GM18502 (cell line): Measurements from ENCODE around the gene MYBPC3.
"Not testable (repeated sequence)": the region's sequence is repeated elsewhere in the genome, so short reads cannot be mapped to it uniquely, and the experiment has no call there.

Source experiments
- ATAC-seq: cut with Tn5 transposase; IDR thresholded peaks from one replicate; pipeline ENCODE4 v1.9.1; 2021; ENCODE audit warnings: mild to moderate bottlenecking; ENCODE audit not compliant: unreplicated experiment, poor library complexity

MYBPC3 gene

DNA sequence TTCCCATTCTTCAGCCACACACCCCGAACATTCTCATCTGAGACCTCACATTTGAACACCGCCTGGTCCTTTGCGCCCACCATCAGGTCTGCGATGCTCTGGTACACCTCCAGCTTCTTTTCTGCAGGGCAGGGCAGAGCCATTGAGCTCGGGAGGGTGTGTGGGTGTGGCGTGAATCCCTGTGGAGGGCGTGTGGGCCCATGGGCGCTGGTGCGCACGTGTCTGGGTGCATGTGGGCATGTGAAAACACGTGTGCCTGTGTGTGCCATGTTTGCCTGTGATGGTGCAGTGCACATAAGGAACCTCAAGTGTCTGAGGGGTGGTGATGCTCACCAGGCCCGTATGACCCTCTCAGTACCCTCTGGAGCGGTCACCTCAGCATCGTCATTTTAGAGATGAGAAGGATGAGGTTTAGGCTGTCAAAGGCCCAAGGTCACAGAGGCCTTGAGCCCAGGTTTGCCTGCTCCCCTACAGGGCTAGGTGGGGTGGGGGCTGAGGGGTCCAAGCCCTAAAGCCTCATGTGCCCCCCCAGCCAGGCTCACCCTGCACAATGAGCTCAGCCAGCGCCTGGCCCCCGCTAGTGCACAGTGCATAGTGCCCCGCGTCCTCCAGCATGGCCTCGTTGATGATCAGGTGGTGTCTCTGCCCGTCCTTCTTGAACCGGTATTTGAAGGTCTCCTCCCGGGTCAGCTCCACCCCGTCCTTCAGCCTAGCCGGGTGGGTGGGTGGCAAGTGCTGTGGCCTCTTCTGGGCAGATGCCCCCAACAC, 10.3 kb downstream of the MYBPC3 start:
- ATAC-seq: no peak

DNA sequence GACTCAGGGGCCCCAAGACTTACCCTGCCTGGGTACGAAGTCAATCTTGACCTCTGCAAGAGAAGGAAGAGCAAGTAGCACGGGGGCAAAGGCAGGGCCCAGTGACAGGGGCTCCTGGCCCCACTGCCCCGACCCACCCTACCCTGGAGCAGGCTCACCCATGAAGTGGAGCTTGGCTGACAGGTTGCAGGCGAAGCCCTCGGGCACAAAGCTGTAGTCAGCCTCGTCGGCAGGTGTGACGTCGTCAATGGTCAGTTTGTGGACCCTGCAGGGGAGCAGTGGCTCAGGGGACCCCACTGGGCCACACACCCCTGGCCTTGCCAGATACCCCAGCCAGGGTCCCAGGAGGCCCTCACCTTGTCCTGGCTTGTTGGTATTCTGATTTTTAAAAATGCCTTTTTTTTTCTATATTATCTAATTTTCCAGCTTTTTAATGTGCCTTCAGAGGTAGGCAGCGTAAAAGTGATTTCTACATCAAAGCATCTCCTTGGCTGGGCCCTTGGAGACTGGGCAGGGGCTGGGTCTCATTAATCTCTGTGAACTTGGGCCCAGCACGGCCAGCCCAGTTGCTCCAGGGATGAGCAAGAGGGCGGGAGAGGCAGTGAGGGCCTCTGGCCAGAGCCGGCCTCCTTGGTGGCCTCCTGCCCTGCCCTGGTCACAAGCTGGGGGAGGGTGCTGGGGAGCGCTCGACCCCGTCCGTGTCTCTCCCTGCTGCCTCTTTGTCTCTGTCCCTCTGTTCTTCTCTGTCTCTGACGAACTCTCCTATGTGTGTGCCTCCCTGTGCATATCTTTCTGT, 11.3 kb downstream of the MYBPC3 start:
- no peak for ATAC-seq

DNA sequence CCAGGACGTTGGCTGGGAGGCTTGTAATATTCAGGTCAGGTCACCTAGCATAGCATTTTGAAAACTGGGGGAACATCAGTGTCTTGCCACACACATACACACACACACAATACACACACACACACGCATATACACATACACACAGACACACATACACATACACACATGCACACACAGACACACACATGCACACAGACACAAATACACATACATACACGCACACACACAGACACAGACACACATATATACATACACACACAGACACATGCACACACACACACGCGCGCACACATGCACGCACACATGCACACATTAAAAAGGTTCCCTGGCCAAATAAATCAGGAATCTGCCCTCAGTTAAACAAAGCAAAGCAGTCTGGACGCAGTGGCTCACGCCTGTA, 12.5 kb downstream of the MYBPC3 start:
- ATAC-seq: no peak

DNA sequence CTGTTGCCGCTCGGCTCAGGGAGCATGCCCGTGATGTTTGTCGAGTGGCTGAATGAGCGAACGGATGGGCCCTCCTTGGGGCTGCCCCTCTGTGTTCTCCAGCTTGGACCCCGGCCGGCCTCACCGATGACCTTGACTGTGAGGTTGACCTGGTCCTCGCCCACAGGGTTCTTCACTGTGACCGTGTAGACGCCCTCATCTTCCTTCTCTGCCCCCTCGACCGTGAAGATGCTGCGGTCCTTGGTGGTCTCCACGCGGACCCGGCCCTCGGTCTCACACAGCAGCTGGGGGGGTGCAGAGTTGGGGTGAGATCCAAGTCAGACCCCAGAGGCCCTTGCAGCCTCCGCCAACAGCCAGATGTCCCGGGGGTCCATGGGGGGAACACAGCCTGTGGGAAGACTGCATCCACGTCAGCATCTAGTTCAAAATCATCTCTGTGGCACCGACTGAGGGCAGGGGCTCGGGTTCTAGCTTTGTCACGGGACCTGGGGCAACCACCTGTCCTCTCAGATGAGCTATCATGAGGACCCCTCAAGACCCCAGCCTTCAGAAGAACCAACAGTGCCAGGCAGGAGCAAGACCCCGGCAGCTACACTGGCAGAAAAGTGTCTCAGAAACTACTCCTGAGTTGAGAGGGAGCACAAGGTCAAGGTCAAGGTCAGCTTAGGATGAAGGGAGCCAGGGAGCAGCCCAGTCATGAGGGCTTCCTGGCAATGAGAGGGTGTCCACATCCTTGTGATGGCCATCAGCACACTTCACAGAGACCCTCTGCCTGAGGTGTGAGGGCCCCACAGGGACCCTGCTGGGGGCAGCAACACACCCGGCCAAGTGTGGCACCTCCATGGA, 13.9 kb downstream of the MYBPC3 start:
- no peak for ATAC-seq

DNA sequence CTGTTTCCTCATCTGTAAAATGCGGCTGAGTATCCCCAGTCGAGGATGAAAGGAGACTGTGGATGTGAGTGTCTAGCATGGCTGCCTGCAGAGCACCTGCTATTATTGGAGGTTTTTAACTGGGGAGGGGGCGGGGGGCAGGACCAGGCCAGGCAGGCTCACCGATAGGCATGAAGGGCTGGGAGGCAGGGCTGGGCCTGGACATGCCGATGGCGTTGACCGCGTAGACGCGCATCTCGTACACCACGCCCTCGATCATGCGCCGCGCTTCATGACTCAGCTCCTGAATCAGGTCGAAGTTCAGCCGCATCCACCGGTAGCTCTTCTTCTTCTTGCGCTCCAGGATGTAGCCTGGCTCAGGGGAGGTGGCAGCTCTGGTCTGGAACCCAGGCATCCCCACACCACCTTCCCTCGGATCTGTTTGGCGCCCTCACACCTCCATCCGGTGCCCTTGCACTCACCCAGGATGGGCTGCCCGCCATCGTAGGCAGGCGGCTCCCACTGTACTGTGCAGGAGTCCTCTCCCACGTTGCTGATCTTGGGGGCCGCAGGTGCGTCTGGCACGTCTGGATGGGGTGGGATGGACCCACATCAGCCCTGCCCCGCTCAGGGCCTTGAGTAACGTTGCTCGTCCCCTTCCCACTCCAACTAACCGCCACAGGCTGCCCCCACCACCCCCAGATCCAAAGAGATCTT, 15.1 kb downstream of the MYBPC3 start:
- ATAC-seq: no peak

DNA sequence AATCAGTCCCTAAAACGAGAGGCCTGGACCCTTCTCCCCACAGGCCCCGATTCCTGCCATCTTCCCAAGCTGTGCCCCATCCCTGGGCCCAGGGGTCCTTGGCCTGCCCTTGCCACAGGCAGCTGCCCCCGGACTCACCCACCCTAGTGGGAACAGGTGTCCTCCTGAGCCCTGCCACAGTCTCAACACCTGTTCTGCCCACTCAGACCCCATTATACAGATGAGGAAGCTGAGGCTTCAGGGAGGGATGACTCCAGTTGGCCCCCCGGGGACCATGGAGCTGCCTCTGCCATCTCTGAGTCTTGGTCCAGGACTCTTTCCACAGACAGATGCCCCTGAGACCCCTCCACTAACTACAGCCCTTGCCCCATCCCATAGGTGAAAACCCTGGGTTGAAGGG, 15.9 kb downstream of the MYBPC3 start:
- ATAC-seq: no peak

DNA sequence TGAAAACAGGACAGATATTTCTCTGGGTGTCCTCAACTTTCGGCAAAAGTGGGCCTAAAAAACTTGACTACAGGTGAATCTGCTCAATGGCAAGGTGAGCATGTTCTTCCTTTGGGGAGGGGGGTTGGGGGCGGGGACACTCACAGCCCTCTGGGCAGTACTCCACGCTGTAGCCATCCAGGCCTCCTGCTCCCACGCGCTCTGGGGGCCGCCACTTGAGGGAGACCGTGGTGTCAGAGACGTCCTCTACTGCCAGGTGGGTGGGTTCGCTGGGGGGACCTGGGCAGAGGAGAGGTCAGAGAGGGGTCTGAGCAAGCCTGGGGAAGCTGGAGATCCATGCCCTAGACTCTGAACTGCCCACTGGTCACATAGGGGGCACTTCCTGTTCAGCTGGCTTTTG, 16.8 kb downstream of the MYBPC3 start:
- ATAC-seq: no peak

DNA sequence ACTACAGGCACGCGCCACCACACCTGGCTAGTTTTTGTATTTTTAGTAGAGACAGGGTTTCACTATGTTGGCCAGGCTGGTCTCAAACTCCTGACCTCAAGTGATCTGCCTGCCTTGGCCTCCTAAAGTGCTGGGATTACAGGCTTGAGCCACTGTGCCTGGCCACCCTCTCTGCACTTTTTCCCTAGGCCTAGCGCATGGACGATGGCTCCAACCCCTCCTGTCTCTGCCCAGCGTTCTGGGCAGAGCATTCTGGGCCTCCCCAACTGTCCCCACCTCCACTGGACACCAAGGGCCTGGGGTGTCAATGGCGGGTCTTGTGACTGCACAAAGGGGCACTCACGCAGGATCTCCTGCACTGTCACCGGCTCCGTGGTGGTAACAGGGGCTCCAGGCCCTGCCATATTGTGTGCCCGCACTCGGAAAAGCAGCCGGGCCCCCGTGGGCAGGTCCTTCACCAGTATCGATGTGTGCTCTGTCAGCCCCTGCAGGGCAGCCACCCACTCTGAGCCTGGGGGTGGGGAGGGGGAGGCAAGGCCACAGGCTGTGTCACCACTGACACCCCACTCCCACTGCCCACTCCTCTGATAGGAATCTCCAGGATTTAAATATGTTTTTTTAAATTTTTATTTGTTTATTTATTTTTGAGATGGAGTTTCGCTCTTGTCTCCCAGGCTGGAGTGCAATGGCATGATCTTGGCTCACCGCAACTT, 17.6 kb downstream of the MYBPC3 start:
- not testable (repeated sequence) for ATAC-seq

DNA sequence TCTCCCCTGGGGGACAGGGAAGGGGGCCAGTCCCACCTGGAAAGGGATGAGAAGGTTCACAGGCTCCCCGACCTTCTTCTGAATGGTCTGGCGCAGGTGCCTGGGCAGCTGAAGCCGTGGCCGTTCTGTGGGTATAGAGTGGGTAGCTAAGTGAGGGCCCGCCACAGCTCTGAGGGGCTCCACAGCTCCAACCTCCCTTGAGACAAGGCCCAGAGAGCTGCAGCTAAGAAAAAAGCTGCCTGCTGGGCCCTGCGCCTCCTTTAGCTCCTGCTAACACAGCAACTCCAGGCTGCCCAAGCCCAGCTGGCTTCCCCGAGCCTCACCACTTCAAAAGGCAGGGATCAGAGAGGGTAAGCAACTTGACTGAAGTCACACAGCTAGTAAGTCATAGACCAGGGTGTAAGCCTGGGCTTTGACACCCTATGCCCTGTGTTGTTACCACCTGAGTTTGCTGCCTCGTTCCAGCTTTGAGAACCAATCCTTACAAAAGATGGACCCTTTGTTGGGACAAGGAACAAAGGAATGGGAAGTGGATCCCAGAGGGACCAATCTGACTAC, 18.5 kb downstream of the MYBPC3 start:
- no peak for ATAC-seq

DNA sequence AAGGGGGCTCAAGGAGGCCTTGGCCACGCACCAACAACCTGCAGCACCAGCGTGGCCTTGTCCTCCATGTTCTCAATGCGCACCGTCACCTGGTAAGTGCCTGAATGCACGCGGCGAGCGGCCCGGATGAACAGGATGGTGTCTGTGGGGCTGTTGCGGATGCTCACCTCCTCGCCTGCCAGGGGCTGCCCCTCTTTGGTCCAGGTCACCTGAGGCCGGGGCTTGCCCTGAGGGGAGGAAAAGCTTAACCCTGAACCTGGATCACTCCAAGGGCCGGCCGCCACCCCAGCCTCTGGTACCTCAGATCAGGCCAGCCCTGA, 19.0 kb downstream of the MYBPC3 start:
- ATAC-seq: no peak

DNA sequence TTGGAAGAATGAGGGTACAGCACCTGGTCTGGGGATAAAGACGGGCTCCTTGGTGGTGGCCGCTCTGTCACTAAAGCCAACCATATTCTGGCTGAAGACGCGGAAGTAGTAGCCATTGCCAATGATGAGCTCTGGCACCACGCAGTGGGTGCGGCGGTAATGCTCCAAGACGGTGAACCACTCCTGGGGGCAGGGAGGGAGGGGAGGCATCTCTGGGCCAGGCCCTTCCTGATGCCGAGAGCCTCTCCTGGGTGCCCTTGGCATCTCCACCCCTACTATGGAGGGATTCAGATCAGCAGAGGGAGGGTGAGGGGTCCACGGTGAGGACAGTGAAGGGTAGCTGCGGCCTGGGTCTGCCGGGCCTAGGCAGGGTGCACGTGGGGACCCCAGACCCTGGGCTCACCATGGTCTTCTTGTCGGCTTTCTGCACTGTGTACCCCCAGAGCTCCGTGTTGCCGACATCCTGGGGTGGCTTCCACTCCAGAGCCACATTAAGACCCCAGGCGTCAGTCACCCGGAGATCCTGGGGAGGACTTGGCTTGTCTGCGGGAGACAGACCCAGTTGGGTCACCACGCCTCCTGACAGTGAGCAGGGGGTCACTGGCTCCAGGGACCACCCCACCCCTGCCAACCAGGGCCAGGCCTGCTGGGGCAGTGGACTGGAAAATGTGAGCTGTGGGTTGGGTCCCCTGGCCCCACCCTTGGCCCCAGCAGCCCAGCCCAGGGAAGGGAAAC, 19.5 kb downstream of the MYBPC3 start:
- ATAC-seq: no peak

DNA sequence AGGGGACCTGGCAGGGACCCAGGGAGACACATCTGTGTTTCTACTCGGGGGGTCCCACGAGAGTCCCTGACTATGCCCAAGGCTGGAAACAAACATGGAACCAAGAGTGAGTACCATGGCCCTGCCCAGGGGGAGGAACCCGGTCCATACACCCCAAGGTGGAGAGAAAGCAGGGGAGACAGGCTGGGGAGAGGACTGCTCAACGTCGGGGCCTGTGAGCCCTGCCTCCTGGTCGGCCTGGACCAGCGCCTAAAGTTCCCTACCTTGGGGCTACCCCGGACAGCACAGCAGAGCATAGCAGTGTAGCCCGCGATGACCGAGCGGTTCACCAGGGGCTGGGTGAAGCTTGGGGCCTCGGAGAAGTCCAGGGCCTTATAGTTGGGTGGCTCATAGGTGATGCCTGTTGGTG, 20.2 kb downstream of the MYBPC3 start:
- no peak for ATAC-seq

DNA sequence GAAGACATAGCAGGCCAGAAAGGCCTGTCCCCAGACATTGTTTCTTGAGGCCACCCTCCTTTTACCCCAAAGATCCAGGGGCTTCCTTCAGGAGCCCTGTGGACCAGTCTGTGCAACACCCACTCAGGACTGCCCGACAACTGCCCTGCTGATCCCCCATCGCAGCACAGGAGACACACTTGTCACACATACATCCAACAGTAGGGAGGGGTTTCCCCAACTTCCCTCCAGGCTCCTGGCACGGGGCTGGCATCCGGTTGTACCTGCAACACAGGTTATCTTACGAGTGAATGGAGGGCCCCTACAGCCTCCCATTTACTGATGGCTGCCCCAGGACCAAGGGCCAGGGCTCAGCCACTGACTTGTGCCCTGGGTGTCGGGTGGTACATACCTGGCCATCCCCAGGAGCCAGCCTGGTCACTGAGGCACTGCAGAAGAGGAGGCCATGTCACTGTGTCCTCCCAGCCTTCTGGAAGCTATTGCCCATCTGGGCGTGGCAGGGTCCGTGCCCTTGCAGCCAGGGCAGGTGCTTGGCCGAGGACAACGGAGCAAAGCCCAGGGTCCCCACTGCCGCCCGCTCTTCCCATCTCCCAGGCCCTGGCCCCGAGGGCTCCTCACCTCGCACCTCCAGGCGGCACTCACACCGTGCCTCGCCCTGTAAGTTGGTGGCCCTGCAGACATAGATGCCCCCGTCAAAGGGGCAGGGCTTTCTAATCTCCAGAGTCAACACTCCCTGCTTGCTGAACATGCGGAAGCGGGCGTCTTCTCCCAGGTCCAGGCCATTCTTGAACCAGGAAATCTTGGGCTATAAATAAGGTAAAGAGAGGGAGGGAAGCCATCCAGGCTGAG, 20.8 kb downstream of the MYBPC3 start:
- ATAC-seq: no peak

DNA sequence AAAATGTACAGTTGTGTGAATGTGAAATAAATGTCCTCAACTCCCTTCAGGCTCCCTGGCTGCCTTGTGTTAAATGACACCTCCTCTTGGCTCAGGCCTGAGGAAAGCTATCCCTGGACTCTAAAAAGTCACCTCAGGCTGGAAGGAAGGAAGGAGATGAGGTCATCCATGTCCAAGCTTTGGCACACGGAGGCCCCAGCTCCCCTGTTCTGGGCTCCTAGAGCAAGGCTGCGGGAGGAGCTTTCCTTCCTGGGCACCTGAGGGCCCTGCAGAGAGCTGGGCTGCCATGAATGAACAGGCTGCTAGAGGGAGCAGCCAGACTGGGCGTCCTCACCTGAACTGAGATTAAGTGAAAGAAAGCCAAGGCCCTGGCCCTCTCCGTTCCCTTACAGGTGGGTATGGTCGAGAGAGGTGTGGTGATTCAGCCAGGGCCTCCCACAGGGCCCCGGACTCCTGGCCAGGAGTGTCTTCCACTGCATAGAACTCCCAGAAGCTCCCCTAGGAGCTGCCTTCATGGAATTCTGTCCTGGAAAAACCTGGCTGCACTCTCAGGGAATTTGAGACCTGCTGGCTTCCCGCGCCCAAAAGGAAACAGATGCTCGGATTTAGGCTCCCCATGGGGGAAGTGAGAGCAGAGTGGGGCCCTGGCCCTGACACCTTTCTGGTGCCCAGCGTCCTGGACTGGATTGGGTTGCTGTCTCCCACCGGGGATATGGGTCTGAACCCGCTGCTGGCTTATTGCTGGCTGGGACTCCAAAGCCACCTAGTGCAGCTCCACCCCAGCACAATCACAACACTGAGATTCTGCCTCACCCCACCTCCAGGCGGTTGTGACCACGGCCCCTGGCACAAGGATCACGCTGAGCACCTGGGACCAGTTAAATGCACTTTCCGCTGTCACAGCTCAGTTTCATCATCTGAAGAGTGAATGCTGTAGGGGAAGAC, 22.2 kb downstream of the MYBPC3 start:
- no peak for ATAC-seq

DNA sequence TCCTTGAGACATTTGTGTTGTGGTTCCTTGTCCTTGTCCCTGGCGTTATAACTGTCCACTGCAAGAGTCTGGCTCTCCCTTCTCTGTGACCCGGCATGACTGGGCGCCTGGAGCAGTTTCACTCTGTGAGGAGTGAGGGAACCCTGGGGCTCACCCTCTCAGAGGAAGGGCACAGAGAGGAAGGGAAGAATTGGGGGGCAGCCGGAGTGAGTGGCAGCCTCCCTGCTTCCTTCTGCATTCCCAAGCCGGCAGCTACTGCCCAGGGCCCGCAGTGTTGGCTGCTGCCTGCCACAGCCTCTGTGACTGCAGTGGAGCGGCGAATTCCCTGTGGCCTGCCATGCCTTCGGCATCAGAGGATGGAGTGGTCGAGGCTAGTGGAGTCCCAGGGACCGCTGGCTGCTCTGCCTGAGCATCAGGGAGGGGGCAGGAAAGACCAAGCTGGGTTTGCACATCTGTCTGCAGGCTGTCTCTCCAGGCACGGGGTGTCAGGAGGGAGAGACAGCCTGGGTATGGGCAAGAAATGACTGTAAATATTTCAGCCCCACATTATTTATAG, 23.0 kb downstream of the MYBPC3 start:
- ATAC-seq: no peak
